HepG2 (cell line): ENCODE results near the gene EEIG1. TPM values are rescaled to one million over a fixed set of nuclear protein-coding genes. Genes with fewer than 3 reads are reported as not detected.

Source experiments
- CBX2 ChIP-seq, 2 experiments: fragments of 200-600 bp in 1 of 2; sonication (generic); formaldehyde crosslinking in 1 of 2; IDR thresholded peaks; 2 replicates each; pipeline versions ENCODE4 v1.7.0 to v1.8.1; 2018 to 2022; ENCODE audit warnings: low read depth in 2 of 2, low read length in 1 of 2, mild to moderate bottlenecking in 1 of 2, missing genetic modification reagents in 1 of 2
- ETV6 ChIP-seq: sonication (generic); formaldehyde crosslinking; conservative IDR thresholded peaks from 2 replicates; pipeline ENCODE4 v1.4.0; 2020; ENCODE audit warnings: missing genetic modification reagents
- GABPA ChIP-seq, 2 experiments: IDR thresholded peaks; 2 replicates each; pipeline ENCODE4 v1.6.1; 2011 to 2016; ENCODE audit warnings: low read depth in 2 of 2, low read length in 1 of 2, missing biosample characterization in 1 of 2, missing genetic modification characterization in 1 of 2
- HDAC6 ChIP-seq: fragments of 200-600 bp; sonication (generic); IDR thresholded peaks from 2 replicates; pipeline ENCODE4 v1.7.0; 2017; ENCODE audit warnings: mild to moderate bottlenecking, antibody characterized with exemption, low read length, low read depth
- HMG20B ChIP-seq: conservative IDR thresholded peaks from 2 replicates; pipeline ENCODE4 v1.6.1; 2016; ENCODE audit warnings: missing genetic modification reagents, missing compliant biosample characterization
- HOXA7 ChIP-seq: sonication (generic); formaldehyde crosslinking; IDR thresholded peaks from 2 replicates; pipeline ENCODE4 v1.8.1; 2022; ENCODE audit warnings: mild to moderate bottlenecking, missing genetic modification reagents, moderate library complexity
- HOXA9 ChIP-seq: sonication (generic); formaldehyde crosslinking; IDR thresholded peaks from 2 replicates; pipeline ENCODE4 v1.8.1; 2022; ENCODE audit warnings: missing genetic modification reagents, mild to moderate bottlenecking, moderate library complexity, borderline replicate concordance
- MXD4 ChIP-seq: IDR thresholded peaks from 2 replicates; pipeline ENCODE4 v1.6.1; 2016; ENCODE audit warnings: mild to moderate bottlenecking, missing biosample characterization, missing genetic modification reagents
- MYC ChIP-seq: sonication (generic); formaldehyde crosslinking; IDR thresholded peaks from 2 replicates; pipeline ENCODE4 v1.9.0; 2021; ENCODE audit warnings: missing genetic modification reagents, borderline replicate concordance
- MYNN ChIP-seq: sonication (generic); formaldehyde crosslinking; IDR thresholded peaks from 2 replicates; pipeline ENCODE4 v1.4.0; 2020; ENCODE audit warnings: mild to moderate bottlenecking, low read depth, missing genetic modification reagents
- PAF1 ChIP-seq: IDR thresholded peaks from 2 replicates; pipeline ENCODE4 v1.6.1; 2016; ENCODE audit warnings: missing genetic modification reagents, missing compliant biosample characterization
- TAF15 ChIP-seq: fragments of 200-400 bp; formaldehyde crosslinking; IDR thresholded peaks from one replicate; pipeline ENCODE4 v1.6.1; 2018; ENCODE audit warnings: mild to moderate bottlenecking, low read depth, low read length; ENCODE audit not compliant: poor library complexity, severe bottlenecking
- THAP8 ChIP-seq: sonication (generic); formaldehyde crosslinking; IDR thresholded peaks from 2 replicates; pipeline ENCODE4 v1.5.1; 2020; ENCODE audit warnings: missing genetic modification reagents, mild to moderate bottlenecking, borderline replicate concordance
- TIGD3 ChIP-seq: sonication (generic); formaldehyde crosslinking; IDR thresholded peaks from 2 replicates; pipeline ENCODE4 v1.5.1; 2020; ENCODE audit warnings: mild to moderate bottlenecking, missing genetic modification reagents, borderline replicate concordance
- ZC3H13 ChIP-seq: sonication (generic); formaldehyde crosslinking; IDR thresholded peaks from 2 replicates; pipeline ENCODE4 v1.8.1; 2023; ENCODE audit warnings: mild to moderate bottlenecking, missing genetic modification reagents, moderate library complexity
- ZMYM4 ChIP-seq: sonication (generic); formaldehyde crosslinking; IDR thresholded peaks from 2 replicates; pipeline ENCODE4 v1.8.1; 2023; ENCODE audit warnings: mild to moderate bottlenecking, missing genetic modification reagents
- ZNF672 ChIP-seq: sonication (generic); formaldehyde crosslinking; IDR thresholded peaks from 2 replicates; pipeline ENCODE4 v1.8.1; 2022; ENCODE audit warnings: missing genetic modification reagents
- ZNF775 ChIP-seq: sonication (generic); formaldehyde crosslinking; IDR thresholded peaks from 2 replicates; pipeline ENCODE4 v1.4.0; 2020; ENCODE audit warnings: missing genetic modification reagents, mild to moderate bottlenecking, moderate library complexity, borderline replicate concordance
- ZSCAN20 ChIP-seq: sonication (generic); formaldehyde crosslinking; IDR thresholded peaks from 2 replicates; pipeline ENCODE4 v1.4.0; 2020; ENCODE audit warnings: missing genetic modification reagents, mild to moderate bottlenecking, borderline replicate concordance
- polyA plus RNA-seq, 8 experiments: library from polyadenylated mRNA; depleted of rRNA in 3 of 8; stranded (reverse) in 7 of 8; unstranded in 1 of 8; fragments of >200 nt; fragmentation: Illumina TruSeq in 4 of 8; extraction: Trizol in 4 of 8; gene quantifications; 2 replicates each; pipeline versions ENCODE4 v1.2.1 to v1.2.3, GENCODE V29; 2011 to 2016; ENCODE audit warnings: low read depth in 4 of 8, missing spikeins in 1 of 8, mixed read lengths in 1 of 8; ENCODE audit not compliant: insufficient read depth in 1 of 8
- total RNA-seq, 5 experiments: library from RNA; depleted of rRNA; stranded (reverse); fragments of >200 nt; fragmentation: Illumina TruSeq; extraction: Trizol; gene quantifications; 2 replicates each; pipeline ENCODE4 v1.2.3, GENCODE V29; 2016; ENCODE audit warnings: low read depth in 1 of 5
- TF ChIP-seq, protein P1 (sequence below): sonication (generic); formaldehyde crosslinking; IDR thresholded peaks from 2 replicates; pipeline ENCODE4 v1.5.0; 2020; ENCODE audit warnings: missing genetic modification reagents, mild to moderate bottlenecking, borderline replicate concordance
- TF ChIP-seq, protein P2 (sequence below), 2 experiments: sonication (generic) in 1 of 2; formaldehyde crosslinking in 1 of 2; IDR thresholded peaks; 2 replicates each; pipeline versions ENCODE4 v1.6.1 to v1.9.0; 2014 to 2022; ENCODE audit warnings: antibody characterized with exemption in 1 of 2, borderline replicate concordance in 1 of 2, inconsistent platforms in 1 of 2, low read depth in 1 of 2, missing genetic modification reagents in 1 of 2

Gene EEIG1
- total and polyA plus RNA-seq, 2 of the 13 experiments (the other 11 are each of a cell fraction or from before 2014, with no cell fraction given): 16.6 to 25.2 TPM

- TF ChIP-seq, protein P1, sequence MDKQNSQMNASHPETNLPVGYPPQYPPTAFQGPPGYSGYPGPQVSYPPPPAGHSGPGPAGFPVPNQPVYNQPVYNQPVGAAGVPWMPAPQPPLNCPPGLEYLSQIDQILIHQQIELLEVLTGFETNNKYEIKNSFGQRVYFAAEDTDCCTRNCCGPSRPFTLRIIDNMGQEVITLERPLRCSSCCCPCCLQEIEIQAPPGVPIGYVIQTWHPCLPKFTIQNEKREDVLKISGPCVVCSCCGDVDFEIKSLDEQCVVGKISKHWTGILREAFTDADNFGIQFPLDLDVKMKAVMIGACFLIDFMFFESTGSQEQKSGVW: no peak
- no peak for TF ChIP-seq ZSCAN20
- TF ChIP-seq MXD4 (CRISPR knock-in tag): no peak
- no peak for TF ChIP-seq ZMYM4
- TF ChIP-seq HOXA9 (CRISPR knock-in tag): no peak
- TF ChIP-seq THAP8 (CRISPR knock-in tag): no peak
- no peak for TF ChIP-seq MYNN (CRISPR knock-in tag)
- TF ChIP-seq TIGD3 (CRISPR knock-in tag): no peak
- TF ChIP-seq GABPA (IDR thresholded peaks at IDR 0.05; ENCODE audit: low read depth, low read length): no peak
- TF ChIP-seq GABPA (CRISPR knock-in tag; IDR thresholded peaks at IDR 0.05; ENCODE audit: low read depth): no peak
- TF ChIP-seq CBX2 (IDR thresholded peaks at IDR 0.05; ENCODE audit: low read depth, low read length): no peak
- no peak for TF ChIP-seq CBX2 (CRISPR knock-in tag; IDR thresholded peaks at IDR 0.05; ENCODE audit: low read depth)
- no peak for TF ChIP-seq HMG20B
- TF ChIP-seq TAF15: no peak
- no peak for TF ChIP-seq PAF1
- TF ChIP-seq ZNF672 (CRISPR knock-in tag): no peak
- no peak for TF ChIP-seq HDAC6
- TF ChIP-seq MYC (CRISPR knock-in tag): no peak
- TF ChIP-seq ZC3H13 (CRISPR knock-in tag): no peak
- no peak for TF ChIP-seq ZNF775 (CRISPR knock-in tag)
- TF ChIP-seq, protein P2, sequence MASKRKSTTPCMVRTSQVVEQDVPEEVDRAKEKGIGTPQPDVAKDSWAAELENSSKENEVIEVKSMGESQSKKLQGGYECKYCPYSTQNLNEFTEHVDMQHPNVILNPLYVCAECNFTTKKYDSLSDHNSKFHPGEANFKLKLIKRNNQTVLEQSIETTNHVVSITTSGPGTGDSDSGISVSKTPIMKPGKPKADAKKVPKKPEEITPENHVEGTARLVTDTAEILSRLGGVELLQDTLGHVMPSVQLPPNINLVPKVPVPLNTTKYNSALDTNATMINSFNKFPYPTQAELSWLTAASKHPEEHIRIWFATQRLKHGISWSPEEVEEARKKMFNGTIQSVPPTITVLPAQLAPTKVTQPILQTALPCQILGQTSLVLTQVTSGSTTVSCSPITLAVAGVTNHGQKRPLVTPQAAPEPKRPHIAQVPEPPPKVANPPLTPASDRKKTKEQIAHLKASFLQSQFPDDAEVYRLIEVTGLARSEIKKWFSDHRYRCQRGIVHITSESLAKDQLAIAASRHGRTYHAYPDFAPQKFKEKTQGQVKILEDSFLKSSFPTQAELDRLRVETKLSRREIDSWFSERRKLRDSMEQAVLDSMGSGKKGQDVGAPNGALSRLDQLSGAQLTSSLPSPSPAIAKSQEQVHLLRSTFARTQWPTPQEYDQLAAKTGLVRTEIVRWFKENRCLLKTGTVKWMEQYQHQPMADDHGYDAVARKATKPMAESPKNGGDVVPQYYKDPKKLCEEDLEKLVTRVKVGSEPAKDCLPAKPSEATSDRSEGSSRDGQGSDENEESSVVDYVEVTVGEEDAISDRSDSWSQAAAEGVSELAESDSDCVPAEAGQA (IDR thresholded peaks at IDR 0.05; ENCODE audit: low read depth): peak; percentile 38; the same call in 1 of the 2 replicates
- TF ChIP-seq, protein P2 (CRISPR knock-in tag; IDR thresholded peaks at IDR 0.05; ENCODE audit: borderline replicate concordance): no peak
- no peak for TF ChIP-seq ETV6
- no peak for TF ChIP-seq HOXA7
Measured at GRCh38 chr9:127987103-127987614, 6.4 kb upstream of the EEIG1 start (continued).
